RPMI7951 (cell line): Measurements from ENCODE around the gene PLXNA4. TPM values are rescaled to one million over a fixed set of nuclear protein-coding genes. Genes with fewer than 3 reads are reported as not detected.

Experiments
- DNase-seq: peaks from one replicate; pipeline ENCODE4 v3.0.0-alpha.2; 2012; ENCODE audit warnings: low read depth
- total RNA-seq: library from RNA; depleted of rRNA; stranded (reverse); fragments of >200 nt; shearing (Covaris generic); gene quantifications from 2 replicates; pipeline ENCODE4 v1.2.3, GENCODE V29; 2014

Gene PLXNA4
- total RNA-seq, 1 experiment from 2014 or later = 1.4 TPM

DNA sequence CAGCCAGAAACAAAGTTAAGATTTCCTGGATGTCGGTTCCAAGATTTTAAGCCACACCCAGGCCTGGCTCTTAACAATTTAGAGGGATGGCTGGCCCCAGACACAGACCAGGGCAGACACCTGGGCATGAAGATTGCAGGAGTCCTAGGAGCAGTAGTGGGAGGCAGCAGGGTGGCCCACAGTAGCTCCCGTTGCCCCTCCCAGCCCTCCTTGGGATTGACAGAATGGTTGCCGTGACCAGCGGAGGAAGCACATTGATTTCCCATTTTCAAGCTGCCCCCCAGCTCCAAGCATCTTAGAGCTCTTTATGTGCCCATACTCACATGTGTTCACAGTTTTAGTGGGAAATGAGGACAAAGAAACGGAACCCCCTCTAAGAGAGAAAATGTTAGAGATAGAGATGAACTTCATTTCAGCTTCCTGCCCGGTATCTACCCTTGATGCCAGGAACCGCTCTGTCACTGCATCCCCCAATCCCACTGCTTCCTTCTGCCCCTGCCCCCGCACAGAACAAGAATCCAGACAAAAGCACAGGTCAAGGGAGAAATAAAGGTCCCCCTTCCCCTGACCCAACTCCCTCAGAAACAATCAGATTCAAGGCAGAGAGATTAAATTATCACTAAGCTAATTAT lies 101.1 kb downstream of the PLXNA4 start:
- no peak for DNase-seq

DNA sequence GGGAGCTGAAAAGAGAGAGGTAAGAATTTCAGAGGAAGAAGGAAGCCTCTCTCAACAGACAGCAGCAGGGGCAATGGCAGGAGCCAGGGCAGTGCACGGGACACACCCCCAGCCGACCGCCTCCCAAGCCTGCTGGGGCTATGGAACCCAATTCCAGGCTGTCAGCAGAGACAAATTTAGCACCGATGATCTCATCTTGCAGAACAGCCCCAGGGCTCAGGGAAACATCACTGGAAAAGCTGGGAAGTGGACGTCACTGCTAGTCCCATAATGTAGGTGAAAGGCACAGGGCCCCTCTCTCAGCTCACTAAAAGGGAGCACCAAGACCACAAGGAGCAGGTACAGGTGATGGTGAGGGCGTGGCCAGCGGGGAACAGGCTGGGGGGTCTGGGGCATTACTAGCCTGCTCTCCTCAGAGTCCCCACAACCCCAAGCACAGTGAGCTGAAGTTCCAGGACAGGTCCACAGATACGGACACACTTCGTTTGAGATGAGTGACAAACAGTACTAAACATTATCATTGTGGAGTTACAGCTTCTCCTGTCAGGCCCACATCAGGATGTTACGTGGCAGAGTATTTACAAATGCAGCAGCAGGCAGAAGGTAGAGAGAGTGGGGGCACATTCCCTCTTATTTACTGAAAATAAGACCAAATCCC lies 103.7 kb downstream of the PLXNA4 start:
- peak; percentile 89 for DNase-seq

- no peak for DNase-seq
Observed at GRCh38 chr7:132471515-132471914, 104.8 kb downstream of the PLXNA4 start.

DNA sequence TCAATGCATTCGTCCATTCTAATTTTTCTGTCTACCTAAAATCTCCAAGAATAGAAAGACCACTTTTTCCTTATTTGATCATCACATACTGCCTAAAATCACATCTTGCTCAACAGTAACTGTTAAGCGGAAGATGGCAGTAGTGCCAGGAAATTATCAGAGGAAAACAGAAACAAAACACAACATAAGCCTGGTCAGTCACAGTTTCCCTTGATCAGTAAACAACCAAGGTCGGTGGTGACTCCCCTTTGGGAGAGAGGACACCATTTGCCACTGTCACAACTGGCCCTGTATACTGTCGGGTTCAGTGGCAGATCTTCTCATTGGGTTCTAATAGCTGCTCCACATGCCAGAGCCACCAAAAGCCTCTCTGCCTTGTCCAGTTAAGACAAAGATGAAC lies 106.6 kb downstream of the PLXNA4 start:
- no peak for DNase-seq

DNA sequence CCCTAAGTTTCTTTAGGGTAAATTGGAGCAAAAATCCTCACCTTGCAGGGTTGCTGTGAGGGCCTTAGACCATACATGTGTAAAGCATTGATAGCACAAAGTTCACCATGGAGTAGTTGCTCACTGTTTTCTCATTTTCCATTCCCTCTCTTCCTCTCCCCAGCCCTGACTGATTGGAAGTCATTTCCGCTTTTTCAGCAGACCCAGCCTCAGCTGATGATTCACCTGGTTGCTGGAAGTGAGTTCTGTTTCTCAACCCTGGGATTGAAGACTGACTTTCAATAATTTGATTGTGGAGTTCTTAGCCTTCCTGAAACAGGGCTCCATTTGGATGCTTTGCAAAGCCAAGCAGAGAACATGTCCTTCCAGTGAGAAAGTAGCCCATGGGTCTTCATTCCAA lies 107.0 kb downstream of the PLXNA4 start:
- peak; percentile 23 for DNase-seq

DNA sequence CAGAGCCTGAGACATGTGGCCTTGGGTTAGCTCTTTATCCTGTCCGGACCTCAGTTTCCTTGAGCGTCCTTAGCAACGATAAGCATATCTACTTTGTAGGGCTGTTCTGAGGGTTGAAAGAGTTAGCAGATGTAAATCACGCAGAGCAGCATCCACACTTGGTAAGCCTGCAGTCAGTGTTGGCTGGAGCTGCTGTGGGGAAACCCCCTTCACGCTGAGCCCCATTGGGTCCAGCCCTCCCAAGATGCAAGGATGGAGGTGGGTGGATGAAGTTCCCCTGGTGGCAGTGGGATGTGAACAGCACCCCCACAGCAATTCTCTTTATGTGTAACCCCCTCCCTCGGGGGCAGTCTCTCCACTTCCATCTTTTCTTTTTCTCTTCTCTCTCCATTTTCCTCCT lies 109.9 kb downstream of the PLXNA4 start:
- DNase-seq = no peak

- DNase-seq = no peak
Observed at GRCh38 chr7:132465516-132465915, 110.8 kb downstream of the PLXNA4 start.

- DNase-seq = peak; percentile 84
Observed at GRCh38 chr7:132464740-132465139, 111.5 kb downstream of the PLXNA4 start.

DNA sequence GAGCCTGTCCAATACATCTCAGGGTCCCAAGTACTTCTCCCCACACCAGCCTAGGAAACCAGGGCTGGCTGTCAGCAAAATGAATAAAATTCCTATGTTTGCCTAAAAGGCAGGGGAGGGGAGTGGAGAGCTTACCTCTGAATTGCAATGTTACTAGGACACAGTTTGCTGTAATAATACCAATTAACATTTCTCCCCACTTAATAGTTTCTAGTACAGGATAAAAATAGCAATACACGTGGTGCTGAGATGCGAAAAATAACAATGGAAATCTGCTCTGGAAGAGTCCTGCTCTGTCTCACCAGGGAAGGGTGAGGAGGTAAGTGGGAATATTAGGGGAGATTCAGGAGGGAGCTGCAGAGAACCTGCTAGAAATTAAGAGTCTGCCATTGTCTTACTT lies 112.3 kb downstream of the PLXNA4 start:
- DNase-seq = no peak

GRCh38 chr7:132462478-132462877 lies 113.8 kb downstream of the PLXNA4 start:
- DNase-seq = no peak

GRCh38 chr7:132461032-132461592 lies 115.2 kb downstream of the PLXNA4 start:
- no peak for DNase-seq

GRCh38 chr7:132458729-132459128 lies 117.5 kb downstream of the PLXNA4 start:
- no peak for DNase-seq

DNA sequence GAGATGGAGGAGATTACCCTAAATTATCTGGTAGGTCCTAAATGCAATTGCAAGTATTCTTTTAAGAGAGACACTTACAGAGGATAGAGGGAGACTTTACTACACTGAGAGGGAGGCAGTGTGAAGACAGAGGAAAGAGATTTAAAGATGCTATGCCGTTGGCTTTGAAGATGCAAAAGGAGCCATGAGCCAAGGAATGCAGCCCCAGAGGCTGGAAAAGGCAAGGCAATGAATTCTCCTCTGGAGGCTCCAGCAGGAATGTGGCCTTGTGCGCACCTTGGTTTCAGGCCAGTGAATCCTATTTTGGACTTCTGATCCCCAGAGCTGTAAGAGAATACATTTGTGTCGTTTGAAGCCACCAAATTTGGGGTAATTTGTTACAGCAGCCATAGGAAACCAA lies 118.6 kb downstream of the PLXNA4 start:
- no peak for DNase-seq

GRCh38 chr7:132456418-132456817 lies 119.9 kb downstream of the PLXNA4 start:
- no peak for DNase-seq

GRCh38 chr7:132455378-132455777 lies 120.9 kb downstream of the PLXNA4 start:
- peak; percentile 48 for DNase-seq

DNA sequence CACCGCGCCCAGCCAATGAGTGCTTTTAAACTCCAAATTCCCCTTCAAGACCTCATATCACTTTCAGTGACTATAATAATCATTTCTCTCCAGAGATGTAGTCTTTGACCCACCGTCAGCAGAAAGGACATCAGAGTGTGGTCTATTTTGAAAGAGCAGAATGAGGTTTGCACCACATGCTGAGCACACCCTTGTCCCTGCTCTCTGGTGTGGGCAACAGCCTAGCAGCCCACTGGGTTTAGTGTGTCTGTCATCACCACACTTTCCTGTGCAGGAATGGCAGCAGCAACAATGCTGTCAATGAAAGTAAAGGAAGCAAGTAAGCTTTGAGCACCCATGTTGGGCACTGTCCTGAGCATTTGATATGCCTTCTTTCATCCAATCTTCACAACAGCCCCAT lies 122.4 kb downstream of the PLXNA4 start:
- DNase-seq = no peak

- no peak for DNase-seq
Observed at GRCh38 chr7:132451161-132451560, 125.1 kb downstream of the PLXNA4 start.

- peak; percentile 39 for DNase-seq
Observed at GRCh38 chr7:132450696-132451095, 125.6 kb downstream of the PLXNA4 start.

DNA sequence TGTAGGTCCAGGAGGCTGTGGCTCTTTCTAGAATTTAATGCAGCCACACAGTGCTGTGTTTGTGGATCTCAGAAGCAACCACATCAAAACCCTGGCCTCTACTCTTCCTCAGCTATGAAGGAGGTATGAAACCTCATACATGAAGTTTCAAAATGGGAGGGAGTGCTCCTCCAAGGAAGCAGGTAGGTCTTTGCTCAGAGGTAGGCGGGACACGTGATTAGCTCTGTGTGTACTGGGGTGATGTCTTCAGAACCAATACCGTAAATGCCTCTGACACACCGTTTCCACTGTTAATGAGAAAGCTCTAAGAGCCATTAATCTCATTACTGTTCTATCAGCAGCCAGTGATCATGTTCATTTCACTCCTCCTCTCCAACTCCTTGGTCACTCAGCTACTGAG lies 126.1 kb downstream of the PLXNA4 start:
- no peak for DNase-seq

DNA sequence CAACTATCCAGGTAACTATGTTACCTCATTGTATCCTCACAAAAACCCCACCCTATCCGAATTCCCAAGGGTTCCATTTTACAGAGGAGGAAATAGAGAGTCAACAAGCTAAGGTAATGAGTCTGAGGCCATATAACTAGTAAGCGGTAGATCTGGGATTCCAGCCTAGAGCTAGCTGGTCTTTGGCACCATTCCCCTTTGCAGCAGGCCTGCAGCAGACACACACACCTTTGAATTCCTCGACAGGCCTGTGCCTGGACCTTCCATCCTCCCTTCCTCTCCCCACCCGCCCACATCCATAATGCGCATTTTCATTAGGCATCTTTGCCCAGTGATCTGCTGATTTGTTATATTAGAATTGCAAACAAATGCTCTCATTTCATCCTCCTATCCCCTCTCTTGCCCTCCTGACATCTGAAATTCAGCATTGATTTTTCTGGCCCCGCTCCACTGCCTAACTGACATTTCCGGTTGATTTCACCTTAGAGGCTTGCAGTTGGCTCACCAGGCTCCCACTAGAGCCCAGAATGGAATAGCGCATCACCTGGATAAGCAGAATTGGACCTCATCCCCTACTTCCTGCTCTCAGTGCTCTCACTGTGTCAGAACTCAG lies 129.5 kb downstream of the PLXNA4 start:
- no peak for DNase-seq

DNA sequence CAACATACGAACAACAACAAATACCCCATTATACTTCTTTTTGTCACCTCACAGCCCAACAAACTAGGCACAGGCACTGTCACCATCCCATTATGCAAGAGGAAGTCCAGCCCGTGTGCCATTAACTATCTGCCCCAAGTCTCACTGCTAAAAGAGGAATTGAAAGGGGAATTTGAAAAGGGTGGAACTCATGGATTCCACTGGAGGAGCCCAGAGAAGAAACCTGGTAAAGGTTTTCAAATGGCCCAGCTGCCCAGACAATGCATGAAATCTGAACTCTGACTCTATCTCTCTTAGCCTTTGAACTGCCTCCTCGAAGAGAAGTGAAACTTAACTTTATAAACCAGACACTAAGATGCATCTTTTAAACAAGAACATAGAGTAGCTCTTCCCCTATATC lies 130.0 kb downstream of the PLXNA4 start:
- DNase-seq = no peak

GRCh38 chr7:132443761-132444520 lies 132.3 kb downstream of the PLXNA4 start:
- DNase-seq = no peak
